Urothelium cell line (cell line): ENCODE data around the gene MAP3K15.
"Not testable (repeated sequence)": the region's sequence is repeated elsewhere in the genome, so short reads cannot be mapped to it uniquely, and the experiment has no call there.

ENCODE experiments used
- DNase-seq: peaks from one replicate; pipeline ENCODE4 v3.0.0; 2011; ENCODE audit warnings: low spot score, mixed read lengths
- FAIRE-seq: peaks from 2 replicates; lab custom pipeline; 2011; peaks lifted over from hg19 to GRCh38; lab: Jason Lieb, UNC

MAP3K15 gene

DNA sequence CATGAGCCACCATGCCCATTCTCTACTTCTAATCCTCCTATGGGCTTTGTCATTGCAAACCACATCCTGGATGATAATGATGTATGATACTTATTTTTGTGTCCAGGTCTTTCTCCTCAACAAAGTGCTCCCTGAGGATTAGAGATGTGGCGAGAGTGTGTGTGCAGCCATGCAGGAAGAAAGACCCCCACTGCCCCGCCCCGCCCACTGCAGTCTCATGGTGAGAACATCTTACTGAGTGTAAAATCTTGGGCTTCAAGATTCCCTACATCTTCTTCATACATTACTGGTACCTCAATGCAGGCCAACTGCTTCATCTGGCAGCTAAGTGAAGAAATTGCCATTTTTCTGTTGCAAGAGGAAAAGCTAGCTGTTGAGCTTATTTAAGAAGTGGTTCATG is 25.9 kb upstream of the MAP3K15 start:
- FAIRE-seq (no peak), DNase-seq (no peak)

DNA sequence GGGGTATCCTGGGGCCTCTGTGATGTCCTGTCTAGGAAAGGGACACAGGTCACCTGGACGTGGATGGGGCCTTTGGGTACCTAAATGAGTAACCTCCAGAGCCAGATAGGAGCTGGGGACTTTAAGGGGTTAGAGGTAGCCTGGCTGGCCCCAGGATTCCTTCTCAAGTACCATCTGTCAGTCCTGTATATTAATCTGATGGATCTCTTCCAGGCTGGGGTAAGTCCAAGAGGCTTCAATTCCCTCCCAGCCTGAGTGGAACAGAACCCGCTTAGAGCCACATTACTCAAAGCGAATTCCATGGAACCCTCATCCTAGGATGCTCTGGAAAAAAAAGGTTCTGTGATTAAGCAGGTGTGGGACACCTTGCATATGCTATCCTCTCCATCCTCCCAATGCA is 24.8 kb upstream of the MAP3K15 start:
- FAIRE-seq: no peak
- no peak for DNase-seq

DNA sequence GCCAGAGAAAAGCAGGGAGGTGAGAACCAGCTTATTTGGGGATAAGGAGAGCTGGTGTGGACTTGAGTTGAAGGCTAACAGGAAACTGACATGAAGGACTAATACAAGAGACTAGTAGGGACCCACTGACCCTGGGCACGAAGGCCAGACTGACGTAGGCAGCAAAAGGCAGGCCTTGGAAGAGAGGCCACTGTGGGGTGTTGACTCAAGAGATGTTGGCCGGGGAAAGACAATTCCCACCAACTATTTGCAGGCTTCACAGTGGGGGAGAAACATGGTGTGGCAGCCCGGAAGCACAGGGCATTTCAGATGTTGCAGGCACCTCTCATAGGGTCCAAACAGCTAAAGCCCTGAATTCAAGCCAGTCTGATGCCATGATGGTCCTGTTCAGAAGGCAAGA is 24.4 kb upstream of the MAP3K15 start:
- no peak for FAIRE-seq
- DNase-seq: no peak

DNA sequence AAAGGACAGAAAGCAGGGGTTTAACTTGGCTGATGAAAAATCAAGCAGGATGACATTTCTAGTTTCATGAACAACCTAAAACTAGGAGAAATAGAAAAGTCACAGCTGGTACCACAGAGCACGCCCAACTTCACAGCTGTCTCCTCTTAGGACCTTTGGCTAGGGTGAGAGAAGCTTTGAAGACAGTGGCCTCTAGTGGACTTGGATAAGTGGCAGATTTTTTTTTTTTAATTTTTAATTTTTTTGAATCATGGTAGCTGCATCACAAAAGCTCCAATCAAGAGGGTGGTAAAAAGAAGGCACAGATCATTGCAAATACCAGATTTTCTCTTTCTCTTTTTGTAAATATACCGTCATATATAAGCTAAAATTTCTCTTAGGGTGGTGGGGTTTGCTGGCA is 20.2 kb upstream of the MAP3K15 start:
- DNase-seq (no peak), FAIRE-seq (no peak)

DNA sequence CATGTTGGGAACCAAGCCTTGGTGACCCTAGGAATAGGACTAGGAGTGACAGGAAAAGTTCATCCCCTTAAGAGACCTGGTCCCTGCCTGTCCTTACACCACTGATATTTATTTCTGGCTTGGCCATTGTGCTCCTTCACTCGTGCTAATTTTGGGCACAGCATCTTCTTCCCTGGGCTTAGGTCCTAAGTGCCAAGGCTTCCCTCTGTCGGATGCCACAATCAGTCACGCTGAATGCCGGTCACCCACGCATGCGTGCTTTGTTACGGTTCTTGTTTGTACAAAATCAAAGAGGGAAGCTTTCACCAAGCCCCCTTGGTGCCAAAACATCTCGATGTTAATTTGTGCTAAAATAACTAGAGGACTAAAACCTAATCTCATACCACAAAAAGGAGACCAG is 17.4 kb upstream of the MAP3K15 start:
- no peak for FAIRE-seq
- no peak for DNase-seq

DNA sequence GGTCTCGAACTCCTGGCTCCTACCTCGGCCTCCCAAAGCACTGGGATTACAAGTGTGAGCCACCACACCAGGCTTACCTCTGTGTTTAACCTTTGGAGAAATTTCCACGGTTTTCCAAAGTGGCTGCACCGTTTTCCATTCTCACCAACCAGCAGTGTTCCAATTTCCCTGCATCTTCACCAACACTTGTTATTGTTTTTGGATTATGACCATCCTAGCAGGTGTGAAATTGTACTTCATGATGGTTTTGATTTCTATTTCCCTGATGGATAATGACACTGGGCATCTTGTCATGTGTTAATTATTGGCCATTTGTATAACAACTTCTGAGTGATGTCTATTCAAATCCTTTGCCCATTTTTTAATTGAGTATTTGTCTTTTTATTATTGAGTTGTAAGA is 2.7 kb upstream of the MAP3K15 start:
- FAIRE-seq (no peak), DNase-seq (no peak)

DNA sequence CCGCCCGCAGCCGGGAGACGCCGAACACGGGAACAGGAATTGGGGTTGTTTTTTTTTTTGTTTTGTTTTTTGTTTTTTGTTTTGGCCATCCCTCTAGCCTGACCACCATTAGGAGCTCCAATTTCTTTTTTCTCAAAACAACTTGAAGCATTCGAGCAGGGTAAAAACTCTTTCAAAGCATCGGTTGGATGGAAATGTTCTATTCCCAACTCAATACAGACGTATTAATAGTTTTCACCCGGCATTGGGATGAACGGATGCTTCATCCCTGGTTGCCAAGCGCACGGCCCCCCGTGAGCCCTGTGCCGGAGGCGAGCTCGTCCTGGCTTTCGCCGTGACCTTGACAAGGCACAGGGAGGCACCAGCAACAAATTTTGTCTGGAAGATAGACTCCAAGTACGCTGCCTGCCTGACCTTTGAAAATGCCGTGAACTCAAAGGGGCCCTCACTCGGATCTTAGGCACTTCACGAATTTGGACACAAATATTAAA is 352 bp upstream of the MAP3K15 start:
- FAIRE-seq (no peak), DNase-seq (no peak)

DNA sequence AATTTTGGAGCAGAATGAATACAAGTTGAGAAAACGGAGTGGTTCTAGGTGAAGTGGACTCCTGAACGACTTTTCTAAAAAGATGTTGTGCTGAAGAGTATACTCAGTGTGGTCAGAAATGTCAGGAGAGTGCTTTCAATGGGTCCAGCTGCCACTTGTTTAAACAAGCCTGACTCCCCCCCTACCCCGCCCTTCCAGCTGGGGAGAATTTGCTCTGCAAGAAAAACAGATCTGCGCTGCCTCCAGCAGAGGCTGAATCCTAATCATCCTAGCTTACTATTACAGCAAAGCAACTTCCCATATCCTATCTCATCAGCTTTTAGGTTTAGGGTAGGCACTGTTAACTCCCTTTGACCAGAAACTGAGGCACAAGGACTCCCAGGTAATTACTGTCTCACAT is 1.9 kb downstream of the MAP3K15 start:
- FAIRE-seq: no peak
- DNase-seq: no peak

DNA sequence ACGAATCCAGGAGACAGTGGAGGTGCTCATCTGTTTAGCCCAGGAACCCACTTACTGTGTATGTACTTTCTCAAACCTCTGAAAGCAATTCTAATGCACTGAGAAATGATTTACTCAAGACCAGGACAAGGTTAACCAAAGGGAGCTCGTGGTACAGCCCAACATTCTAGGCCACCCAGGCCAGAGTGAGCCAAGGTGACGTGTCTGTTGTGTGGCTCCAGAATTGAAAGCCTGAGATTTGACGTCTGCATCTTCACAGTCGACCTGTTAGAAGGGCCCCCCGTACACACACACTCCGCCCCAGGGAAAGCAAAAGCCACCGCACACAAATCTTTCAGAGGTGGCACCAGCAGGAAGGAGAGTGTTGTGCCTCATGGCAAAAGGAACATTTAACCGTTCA is 2.3 kb downstream of the MAP3K15 start:
- no peak for DNase-seq
- no peak for FAIRE-seq

DNA sequence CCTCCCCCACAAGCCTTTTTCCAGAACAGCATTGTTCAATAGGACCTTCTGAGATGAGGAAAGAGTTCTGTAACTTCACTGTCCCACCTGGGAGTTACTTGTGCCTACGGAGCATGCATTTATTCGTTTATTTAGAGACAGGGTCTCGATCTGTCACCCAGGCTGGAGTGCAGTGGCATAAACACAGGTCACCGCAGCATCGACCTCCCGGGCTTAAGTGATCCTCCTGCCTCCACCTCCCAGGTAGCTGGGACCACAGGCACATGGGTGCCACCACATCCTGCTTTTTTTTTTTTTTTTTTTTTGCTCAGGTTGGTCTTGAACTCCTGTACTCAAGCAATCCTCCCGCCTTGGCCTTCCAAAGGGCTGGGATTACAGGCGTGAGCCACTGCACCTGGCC is 2.9 kb downstream of the MAP3K15 start:
- no peak for DNase-seq
- no peak for FAIRE-seq

DNA sequence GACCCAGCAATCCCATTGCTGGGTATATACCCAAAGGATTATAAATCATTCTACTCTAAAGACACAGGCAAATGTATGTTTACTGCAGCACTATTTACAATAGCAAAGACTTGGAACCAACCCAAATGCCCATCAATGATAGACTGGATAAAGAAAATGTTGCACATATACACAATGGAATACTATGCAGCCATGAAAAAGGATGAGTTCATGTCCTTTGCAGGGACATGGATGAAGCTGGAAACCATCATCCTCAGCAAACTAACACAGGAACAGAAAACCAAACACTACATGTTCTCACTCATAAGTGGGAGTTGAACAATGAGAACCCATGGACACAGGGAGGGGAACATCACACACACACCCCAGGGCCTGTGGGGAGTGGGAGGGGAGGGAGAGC is 3.5 kb downstream of the MAP3K15 start:
- FAIRE-seq, DNase-seq: not testable (repeated sequence)

DNA sequence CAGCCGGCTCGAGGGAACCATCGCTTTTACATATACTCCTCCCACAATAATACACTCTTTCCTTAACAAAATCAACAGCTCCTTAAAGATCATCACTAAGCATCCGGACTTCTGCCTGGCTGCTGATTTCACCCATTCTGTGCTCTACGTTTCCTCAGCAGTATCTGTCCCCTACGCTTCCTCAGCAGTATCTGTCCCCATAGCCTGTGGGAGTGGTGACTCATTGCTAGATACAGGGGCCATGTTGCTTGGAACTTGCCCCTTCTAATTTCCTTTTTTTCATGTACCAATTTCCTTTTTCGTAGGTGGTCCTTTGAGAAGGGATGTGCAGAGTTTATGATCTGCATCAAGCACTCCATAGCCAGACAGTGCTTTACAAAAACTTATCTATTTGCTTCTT is 18.6 kb downstream of the MAP3K15 start:
- no peak for DNase-seq
- FAIRE-seq: no peak

DNA sequence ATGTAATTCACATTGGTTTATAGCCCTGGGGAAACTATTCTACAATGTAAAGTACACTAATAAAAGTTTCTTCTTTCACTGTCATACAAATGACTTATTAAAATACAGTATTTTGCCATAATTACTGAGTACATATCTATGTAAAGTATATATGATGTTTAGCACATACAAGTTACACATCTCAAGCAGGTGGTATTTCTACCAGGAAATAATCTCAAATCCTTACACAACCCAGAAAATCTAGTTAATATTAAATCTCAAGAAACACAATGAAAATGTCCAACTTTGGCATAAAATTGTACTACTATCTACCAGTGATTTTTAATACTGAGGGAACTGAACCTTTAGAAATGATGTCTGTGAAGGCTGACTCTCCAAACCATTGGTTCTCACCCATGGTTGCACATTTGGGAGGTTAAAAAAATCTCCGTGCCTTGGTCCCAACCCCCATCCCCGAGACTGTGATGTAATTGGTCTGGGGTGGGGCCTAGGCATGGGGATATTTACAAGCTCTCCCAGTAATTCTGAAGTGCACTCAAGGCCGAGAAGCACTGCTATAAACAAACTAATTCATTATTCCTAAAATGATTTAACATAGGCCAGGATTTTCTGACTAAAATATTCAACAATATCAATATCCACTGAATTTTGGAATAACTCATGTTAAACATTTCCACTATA is 27.6 kb downstream of the MAP3K15 start:
- DNase-seq (no peak), FAIRE-seq (no peak)

DNA sequence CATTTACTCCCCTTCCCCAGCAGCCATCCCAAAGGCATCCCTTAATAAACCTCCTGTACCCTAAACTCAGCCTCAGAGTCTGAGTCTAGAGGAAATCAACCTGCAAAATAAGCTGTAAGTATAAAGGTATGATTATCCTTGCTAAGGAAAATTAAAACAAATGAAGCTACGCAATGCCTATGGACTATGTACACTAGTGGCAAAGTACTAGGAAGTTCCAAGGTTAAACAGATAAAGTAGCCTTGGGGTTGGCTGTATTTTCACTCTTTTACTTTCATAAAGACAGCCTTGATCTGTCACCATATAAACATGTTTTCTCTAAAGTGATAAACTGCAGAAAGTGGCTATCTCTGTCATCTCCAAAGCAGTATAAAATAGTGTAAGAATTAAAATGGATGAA is 35.9 kb downstream of the MAP3K15 start:
- no peak for DNase-seq
- no peak for FAIRE-seq

DNA sequence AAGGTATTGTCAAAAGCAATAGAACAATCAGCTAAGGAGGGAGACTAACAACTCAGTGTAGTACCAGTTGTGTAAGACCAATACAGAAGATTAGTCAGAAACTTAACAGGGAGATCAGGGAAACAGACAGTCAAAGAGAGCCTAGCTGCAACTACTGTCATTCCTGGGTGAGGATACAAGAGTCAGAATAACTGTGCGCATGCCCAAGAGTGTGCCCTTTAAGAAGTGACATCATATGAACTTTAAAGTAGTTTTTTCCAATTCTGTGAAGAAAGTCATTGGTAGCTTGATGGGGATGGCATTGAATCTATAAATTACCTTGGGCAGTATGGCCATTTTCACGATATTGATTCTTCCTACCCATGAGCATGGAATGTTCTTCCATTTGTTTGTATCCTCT is 46.9 kb downstream of the MAP3K15 start:
- not testable (repeated sequence) for DNase-seq, FAIRE-seq

DNA sequence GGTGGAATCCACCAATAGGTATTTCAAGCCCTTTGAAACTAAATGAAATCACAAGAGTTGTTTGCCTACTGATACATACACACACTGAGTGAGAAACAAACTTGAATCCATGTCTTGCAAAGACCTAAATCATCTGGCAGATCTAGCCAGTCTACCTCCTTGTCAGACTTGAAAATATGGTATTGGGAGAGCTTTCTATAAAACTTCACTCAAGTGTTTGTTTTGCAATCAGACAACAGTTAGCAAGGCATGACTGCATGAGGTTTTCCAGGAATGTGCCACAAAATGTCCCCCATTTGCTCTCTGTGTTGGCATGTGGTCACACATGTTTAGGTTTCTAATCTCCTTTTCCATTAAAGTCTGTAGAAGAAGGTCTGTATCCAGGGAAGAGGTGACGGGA is 52.4 kb downstream of the MAP3K15 start:
- FAIRE-seq (no peak), DNase-seq (no peak)

DNA sequence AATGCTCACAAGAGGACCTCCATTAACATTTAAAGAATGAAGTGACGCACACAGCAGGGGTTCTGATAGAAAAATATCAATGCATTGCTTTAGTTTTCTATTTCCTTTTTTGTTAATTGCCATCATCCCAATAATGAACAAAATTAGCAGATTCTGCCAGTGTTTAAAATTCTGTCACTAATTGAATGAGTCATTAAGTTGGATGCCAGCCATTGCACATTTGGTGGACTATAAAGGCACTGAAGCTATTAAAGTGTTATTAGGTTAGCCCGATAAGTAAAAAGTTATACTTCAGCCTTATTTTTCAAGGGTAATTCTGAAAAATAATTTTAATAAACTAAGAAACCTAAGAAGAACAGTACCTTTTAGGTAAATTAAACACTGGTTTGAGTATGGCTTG is 53.1 kb downstream of the MAP3K15 start:
- DNase-seq: no peak
- FAIRE-seq: no peak

DNA sequence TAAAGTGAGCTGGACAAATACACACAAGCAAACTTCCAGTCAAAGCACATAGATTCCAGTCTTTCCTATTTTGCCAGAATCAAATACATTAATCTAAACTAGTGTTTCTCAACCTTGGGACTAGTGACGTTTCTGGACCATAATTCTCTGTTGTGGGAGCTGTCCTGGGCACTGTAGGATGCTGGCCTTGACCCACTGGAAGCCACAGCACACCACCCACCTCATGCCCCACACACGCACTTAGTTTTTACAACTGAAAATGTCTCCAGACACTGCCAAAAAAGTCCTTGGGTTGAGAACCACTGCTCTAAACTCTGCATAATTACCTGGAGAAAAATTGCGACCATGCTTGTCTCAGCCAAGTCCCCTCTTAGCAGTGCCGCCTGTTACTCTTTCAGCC is 57.6 kb downstream of the MAP3K15 start:
- DNase-seq (no peak), FAIRE-seq (no peak)

DNA sequence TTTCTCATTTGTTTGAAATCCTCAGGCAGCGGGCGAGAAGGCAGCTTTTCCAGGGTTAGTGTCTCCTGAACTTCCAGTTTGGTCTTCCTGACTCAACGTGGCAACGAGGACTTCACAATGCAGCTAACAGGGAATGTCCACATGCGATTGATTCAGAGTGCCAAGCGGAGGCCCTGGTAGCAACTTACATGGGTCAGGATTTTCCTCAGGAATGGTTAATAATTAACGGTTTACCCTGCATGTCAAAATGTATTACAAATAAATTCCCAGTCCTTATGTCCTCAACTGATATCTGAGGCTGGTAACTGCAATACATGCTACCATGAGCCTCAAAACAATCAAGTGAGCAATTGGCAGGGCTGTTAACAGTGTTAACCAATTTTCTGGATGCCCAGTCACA is 67.2 kb downstream of the MAP3K15 start:
- no peak for FAIRE-seq
- DNase-seq: no peak

DNA sequence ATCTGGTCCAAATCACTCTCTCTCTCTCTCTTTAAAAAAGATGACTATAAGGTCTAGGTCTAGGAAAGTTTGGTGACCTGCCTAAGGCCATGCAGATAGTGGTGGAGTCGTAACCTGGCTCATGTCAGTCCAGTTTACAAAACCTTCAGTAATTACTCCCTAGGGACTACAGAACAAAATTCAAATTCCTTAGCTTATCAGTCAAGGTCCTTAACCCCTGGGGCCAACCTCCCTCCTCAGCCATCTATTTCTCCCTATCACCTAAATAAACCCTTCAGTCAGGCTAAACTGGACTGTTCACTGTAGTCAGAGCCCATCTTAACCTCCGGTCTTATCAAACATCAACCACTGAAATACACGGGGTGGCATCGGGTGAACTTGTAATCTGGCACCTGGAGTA is 68.9 kb downstream of the MAP3K15 start:
- no peak for FAIRE-seq

DNA sequence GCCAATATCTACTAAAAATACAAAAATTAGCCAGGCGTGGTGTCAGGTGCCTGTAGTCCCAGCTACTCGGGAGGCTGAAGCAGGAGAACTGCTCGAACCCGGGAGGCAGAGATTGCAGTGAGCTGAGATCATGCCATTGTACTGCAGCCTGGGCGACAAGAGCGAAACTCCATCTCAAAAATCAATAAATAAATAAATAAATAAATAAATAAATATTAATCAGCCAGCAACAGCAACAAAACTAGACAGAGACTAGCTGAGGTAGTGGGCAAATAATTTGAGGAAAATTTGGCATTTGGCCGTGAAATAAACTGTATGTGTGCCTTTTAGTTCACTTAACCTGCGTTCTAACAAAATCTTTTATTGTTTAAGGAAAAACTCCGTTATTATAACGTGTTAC is 69.5 kb downstream of the MAP3K15 start:
- FAIRE-seq: not testable (repeated sequence)

More for the DNA sequence above, 68.9 kb downstream of the MAP3K15 start:
- DNase-seq: no peak

DNA sequence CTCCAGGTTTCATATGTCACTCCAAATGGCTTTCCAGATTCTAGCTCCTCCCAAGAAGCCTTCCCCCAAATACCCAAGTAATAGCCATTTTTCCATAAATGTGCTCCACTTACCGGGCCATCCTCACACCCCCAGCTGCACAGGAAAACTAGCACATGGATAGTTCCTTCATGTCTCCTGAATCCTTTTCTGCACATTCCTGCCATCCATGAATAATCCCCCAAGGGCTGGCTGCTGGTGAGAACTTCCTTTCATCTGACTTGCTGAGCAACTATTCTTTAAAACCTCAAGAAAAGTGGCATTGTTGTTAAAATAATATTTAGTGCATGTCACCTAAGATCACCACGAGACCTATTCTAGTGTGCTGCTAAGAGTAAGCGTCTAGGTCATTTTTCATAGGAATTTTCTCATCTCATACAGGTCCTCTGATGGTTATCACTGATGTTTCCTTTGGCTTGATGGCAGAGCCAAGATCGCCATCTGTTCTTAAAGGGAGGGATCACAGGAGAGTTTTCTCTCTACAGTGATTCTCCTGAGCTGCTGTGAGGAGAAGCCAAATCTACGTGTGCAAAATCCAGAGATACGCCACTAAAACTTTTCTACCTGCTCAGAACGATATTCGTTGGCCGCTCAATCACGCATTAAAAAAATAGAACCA is 71.3 kb downstream of the MAP3K15 start:
- DNase-seq: no peak
- no peak for FAIRE-seq

More for the DNA sequence above, 69.5 kb downstream of the MAP3K15 start:
- DNase-seq: not testable (repeated sequence)

DNA sequence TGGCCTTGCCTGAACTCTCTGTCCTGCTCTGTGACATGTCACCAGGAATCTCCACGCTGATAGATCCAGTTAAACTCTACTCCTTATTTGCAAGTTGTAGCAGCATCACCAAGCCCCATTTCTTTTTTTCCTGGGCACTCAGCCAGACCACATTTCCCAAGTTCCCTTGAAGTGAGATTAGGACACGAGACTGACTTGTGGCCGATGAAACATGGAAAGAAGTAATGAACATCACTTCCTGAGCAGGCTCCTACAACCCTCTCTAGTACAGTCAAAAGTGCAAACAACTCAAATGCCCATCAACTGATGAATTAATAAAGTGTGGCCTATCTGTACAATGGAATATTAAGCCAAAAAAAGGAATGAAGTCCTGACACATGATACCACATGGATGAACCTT is 74.6 kb downstream of the MAP3K15 start:
- DNase-seq (peak; percentile 7), FAIRE-seq (no peak)
